ENCODE results near the gene ICAM1. TPM values are rescaled to one million over a fixed set of nuclear protein-coding genes. Genes with fewer than 3 reads are reported as not detected.

ICAM1 gene
- total and polyA plus RNA-seq, 2 of the 13 experiments (the other 11 are each of a cell fraction or from before 2014, with no cell fraction given), result 37.9 to 98.4 TPM

- no peak for TF ChIP-seq HES4 (CRISPR knock-in tag; IDR thresholded peaks at IDR 0.05; ENCODE audit: borderline replicate concordance)
- no peak for TF ChIP-seq ATAD3A (CRISPR knock-in tag; IDR thresholded peaks at IDR 0.05)
- TF ChIP-seq FOXP4 (CRISPR knock-in tag; IDR thresholded peaks at IDR 0.05), result peak; percentile 57; the same call in 1 of the 2 replicates
- TF ChIP-seq ZNF207 (IDR thresholded peaks at IDR 0.05; ENCODE audit: borderline replicate concordance), result no peak
- peak; percentile 75; the same call in 1 of the 2 replicates for TF ChIP-seq CREB3 (CRISPR knock-in tag; IDR thresholded peaks at IDR 0.05)
- peak; percentile 83; the same call in 1 of the 2 replicates for TF ChIP-seq ZNF747 (CRISPR knock-in tag; IDR thresholded peaks at IDR 0.05; ENCODE audit: borderline replicate concordance)
- TF ChIP-seq PBX2 (CRISPR knock-in tag; IDR thresholded peaks at IDR 0.05), result no peak
- peak; percentile 94 for TF ChIP-seq ARID4A (CRISPR knock-in tag; IDR thresholded peaks at IDR 0.05; ENCODE audit: borderline replicate concordance)
- TF ChIP-seq RBM22 (optimal IDR thresholded peaks at IDR 0.05; ENCODE audit: low read length), result no peak
- no peak for TF ChIP-seq POLR2AphosphoS2 (IDR thresholded peaks at IDR 0.05; ENCODE audit: low read depth, low read length)
- TF ChIP-seq IRF2 (CRISPR knock-in tag; IDR thresholded peaks at IDR 0.05), result peak; percentile 78
- TF ChIP-seq RERE (CRISPR knock-in tag; IDR thresholded peaks at IDR 0.05; ENCODE audit: low read depth), result peak; percentile 60
- TF ChIP-seq MED13 (CRISPR knock-in tag; IDR thresholded peaks at IDR 0.05), result peak; percentile 83
- no peak for TF ChIP-seq PAX8 (CRISPR knock-in tag; IDR thresholded peaks at IDR 0.05; ENCODE audit: borderline replicate concordance)
These were observed at the start of gene ICAM1 (continued) for GRCh38 chr19:10270616-10271394.

All from HepG2 (cell line).